GM18505 (cell line): ENCODE data around the gene DNM3.

Experiments used
- ATAC-seq: cut with Tn5 transposase; IDR thresholded peaks from one replicate; pipeline ENCODE4 v1.9.1; 2021; ENCODE audit not compliant: unreplicated experiment
- POLR2A ChIP-seq: IDR thresholded peaks from 4 replicates; pipeline ENCODE4 v1.6.1; 2011; ENCODE audit warnings: borderline replicate concordance; ENCODE audit not compliant: insufficient read depth, insufficient read length; ENCODE audit errors: extremely low read depth

DNM3 gene

DNA sequence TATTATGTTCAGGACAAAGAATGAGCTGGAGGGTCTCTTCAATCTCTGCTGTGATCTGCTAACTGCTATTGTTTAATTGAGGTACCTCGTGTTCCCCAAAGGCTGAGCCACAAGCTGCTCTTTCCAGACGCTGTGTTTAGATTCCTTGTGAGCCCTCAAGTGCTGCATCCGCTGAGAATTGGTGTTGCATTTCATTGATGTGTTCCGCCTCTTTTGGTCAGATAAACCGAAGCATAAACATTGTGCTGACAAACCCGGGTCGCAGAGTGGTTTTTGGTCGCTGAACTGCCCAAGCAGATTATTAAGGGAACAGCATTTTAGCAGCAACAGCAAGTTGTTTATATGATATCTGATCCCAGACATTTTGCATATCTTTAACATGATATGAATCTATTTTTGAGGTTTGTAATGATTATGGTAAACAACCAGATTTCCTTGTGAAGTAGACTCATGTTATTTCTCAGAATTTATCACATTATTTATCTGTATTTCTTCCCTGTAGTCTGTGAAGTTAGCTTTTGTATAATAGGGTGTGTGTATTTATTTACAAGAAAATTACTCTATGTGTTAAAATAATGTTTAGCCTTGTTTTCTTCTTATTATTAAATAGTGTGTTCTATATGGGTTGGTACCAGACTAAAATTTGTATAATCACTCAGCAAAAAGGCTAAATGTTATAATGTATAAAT is 362.0 kb downstream of the DNM3 start:
- TF ChIP-seq POLR2A, result no peak

DNA sequence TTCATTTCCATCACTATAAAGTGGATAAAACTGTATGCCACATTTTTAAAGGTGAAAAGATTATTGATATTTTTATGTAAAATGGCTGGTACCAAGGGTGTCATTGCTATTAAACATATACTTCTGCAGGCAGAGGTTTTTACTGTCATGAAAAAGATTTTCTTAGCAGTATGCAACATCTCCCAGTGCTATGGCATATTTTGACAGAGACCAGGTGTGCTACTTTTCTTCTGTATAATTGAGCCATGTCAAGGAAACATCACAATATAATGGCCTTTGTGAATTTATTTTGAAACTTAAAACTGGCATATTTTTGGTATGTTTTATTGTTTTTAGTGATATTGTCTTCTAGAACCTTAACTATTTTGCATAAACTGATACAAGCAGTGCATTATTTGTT is 362.6 kb downstream of the DNM3 start:
- no peak for ATAC-seq
- TF ChIP-seq POLR2A, result no peak

More for the DNA sequence above, 362.0 kb downstream of the DNM3 start:
- no peak for ATAC-seq

DNA sequence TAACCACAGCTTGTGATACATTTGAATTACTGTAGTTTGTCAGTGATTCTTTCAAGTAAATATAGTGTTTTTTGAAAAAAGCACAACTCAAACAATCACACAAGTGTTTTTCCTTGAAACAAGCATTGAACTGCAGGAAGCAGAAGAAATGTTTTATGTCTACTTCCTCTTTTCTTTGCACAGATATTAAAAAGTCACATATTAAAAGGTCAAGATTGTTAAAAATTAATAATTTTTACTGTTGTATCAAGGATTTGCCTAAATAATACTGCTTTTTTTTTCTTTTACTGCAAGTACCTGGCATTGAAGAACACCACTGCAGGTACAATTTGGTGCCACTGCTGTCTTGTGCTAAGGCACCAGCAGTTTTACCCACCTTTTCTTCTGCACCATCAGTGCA is 365.0 kb downstream of the DNM3 start:
- TF ChIP-seq POLR2A, result no peak

DNA sequence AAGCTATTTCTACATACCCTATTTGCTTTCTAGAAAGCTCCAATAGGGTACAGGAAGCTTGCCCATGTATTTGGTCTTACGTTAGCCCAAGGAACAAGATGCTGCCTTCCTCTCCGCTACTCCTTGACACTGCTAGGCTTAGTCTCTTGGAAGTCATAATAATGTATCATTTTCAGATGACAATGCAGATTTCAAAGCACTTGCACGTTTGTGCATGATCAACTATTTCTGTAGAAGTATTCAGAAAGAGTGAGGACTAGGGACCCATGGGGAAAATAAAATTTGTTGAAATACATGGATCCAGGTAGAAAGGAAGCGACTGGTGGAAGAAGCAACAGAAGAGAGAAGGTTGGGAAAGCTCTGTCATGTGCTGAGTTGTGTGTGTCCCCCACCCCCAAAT is 367.3 kb downstream of the DNM3 start:
- no peak for ATAC-seq
- no peak for TF ChIP-seq POLR2A

More for the DNA sequence above, 365.0 kb downstream of the DNM3 start:
- no peak for ATAC-seq

GRCh38 chr1:172211221-172211620 is 369.9 kb downstream of the DNM3 start:
- no peak for TF ChIP-seq POLR2A
- ATAC-seq, result no peak

GRCh38 chr1:172212124-172212523 is 370.8 kb downstream of the DNM3 start:
- TF ChIP-seq POLR2A, result no peak

DNA sequence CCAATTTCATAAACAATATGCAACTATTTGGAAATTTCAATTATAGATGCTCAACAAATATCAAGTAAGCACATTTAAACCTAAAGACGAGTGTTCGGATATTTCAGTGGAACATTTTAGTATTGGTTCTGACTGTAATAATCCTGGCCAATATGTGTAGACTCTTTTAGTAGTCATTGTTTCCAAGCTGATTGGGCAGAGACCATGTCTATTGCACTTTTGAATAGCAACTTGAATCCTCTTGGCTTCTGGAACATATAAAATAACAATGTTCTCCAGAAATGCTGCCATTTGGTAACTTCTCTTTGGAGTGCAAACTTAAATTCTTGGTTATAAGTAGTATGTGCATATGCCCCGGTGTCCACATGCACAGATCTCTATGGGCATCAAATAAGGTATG is 373.7 kb downstream of the DNM3 start:
- ATAC-seq, result no peak
- TF ChIP-seq POLR2A, result no peak

More at GRCh38 chr1:172212124-172212523, 370.8 kb downstream of the DNM3 start:
- ATAC-seq, result no peak

- ATAC-seq, result no peak
- TF ChIP-seq POLR2A, result no peak
Observed at GRCh38 chr1:172219966-172220365, 378.7 kb downstream of the DNM3 start.

GRCh38 chr1:172220376-172220775 is 379.1 kb downstream of the DNM3 start:
- no peak for ATAC-seq
- no peak for TF ChIP-seq POLR2A

GRCh38 chr1:172221436-172221835 is 380.1 kb downstream of the DNM3 start:
- TF ChIP-seq POLR2A, result no peak
- ATAC-seq, result no peak

- no peak for TF ChIP-seq POLR2A
- no peak for ATAC-seq
Observed at GRCh38 chr1:172224871-172225270, 383.6 kb downstream of the DNM3 start.

- ATAC-seq, result no peak
- no peak for TF ChIP-seq POLR2A
Observed at GRCh38 chr1:172229942-172230341, 388.6 kb downstream of the DNM3 start.

DNA sequence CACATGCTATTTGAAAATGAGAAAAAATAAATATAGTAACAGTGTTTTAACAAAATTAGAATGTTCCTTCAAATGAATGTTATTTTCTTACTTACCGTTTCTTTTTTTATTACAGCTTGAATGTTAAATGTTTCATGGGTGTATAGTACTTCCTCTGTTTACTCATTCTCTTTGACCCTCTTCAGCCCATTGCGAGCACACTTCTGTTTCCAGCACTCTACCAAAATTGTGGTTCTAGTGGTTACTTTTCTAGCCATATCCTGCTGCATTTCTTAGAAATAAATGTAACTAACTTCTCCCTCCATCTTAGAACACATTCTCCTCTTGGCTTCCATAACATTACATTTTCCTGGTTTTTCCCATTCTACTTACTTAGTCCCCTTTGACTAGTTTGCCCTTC is 389.2 kb downstream of the DNM3 start:
- no peak for ATAC-seq

DNA sequence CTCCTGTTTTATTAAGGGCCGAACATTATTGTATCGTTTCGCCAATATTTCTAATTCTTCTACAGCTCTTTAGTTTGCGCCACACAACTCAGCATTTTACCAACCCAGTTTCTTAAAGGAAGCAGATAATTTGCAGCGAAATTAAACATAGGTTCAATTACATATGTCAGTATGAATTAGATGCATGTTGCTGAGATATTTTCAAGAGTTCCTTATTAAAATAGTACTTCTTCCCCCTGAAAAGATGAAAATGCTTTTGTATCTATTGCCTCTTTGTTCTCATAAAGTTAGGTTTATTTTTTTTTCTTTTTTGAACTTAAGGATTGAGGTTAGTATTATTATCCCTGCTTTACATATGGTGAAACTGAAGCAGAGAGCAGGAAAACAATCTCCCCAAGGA is 395.7 kb downstream of the DNM3 start:
- no peak for ATAC-seq
- TF ChIP-seq POLR2A, result no peak

More for the DNA sequence above, 389.2 kb downstream of the DNM3 start:
- no peak for TF ChIP-seq POLR2A

GRCh38 chr1:172238158-172238557 is 396.9 kb downstream of the DNM3 start:
- ATAC-seq, result no peak
- no peak for TF ChIP-seq POLR2A
